MM.1S (cell line): ENCODE measurements around the gene TBC1D8.
"Not testable (repeated sequence)": the region's sequence is repeated elsewhere in the genome, so short reads cannot be mapped to it uniquely, and the experiment has no call there.

Experiments
- EZH2phosphoT487 ChIP-seq: fragments of 300-600 bp; sonication (generic); IDR thresholded peaks from 2 replicates; pipeline ENCODE4 v1.6.1; 2018; ENCODE audit warnings: antibody characterized with exemption, low read length
- TF ChIP-seq, protein P1 (sequence below): fragments of 300-600 bp; sonication (generic); IDR thresholded peaks from 2 replicates; pipeline ENCODE4 v1.5.1; 2016; ENCODE audit warnings: antibody characterized with exemption, low read length, mixed read lengths

DNA sequence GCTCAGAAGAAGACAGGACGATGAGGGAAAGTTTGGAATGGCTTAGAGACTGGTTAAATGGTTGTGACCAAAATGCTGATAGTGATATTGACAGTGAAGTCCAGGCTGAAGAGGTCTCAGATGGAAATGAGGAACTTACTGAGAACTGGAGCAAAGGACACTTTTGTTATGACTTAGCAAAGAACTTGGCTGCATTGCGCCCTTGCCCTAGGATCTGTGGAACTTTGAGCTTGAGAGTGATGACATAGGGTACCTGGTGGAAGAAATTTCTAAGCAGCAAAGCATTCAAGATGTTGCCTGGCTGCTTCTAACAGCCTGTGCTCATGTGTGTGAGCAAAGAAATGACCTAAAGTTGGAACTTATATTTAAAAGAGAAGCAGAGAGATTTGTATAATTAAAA lies 16.4 kb upstream of the TBC1D8 start:
- TF ChIP-seq, protein P1, sequence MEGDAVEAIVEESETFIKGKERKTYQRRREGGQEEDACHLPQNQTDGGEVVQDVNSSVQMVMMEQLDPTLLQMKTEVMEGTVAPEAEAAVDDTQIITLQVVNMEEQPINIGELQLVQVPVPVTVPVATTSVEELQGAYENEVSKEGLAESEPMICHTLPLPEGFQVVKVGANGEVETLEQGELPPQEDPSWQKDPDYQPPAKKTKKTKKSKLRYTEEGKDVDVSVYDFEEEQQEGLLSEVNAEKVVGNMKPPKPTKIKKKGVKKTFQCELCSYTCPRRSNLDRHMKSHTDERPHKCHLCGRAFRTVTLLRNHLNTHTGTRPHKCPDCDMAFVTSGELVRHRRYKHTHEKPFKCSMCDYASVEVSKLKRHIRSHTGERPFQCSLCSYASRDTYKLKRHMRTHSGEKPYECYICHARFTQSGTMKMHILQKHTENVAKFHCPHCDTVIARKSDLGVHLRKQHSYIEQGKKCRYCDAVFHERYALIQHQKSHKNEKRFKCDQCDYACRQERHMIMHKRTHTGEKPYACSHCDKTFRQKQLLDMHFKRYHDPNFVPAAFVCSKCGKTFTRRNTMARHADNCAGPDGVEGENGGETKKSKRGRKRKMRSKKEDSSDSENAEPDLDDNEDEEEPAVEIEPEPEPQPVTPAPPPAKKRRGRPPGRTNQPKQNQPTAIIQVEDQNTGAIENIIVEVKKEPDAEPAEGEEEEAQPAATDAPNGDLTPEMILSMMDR: not testable (repeated sequence)
- TF ChIP-seq EZH2phosphoT487: not testable (repeated sequence)
